A673 (cell line): ENCODE data around the gene SLC22A23. TPM values are rescaled to one million over a fixed set of nuclear protein-coding genes. Genes with fewer than 3 reads are reported as not detected.

Experiments
- BruUV-seq: library from RNA; stranded (reverse); fragments of 400-500 nt; replicated peaks from 2 replicates; lab custom pipeline; 2021; lab: Mats Ljungman, UMichigan
- CTCF ChIA-PET: fragments of 300-600 bp; sonication (Branson Sonifier 250); formaldehyde crosslinking; loops from one replicate; lab custom pipeline; 2022; ENCODE audit warnings: antibody characterized with exemption; lab: Charles Lee
- POLR2A ChIA-PET: fragments of 300-600 bp; sonication (Branson Sonifier 250); formaldehyde crosslinking; loops from one replicate; lab custom pipeline; 2022; ENCODE audit warnings: antibody characterized with exemption; ENCODE audit not compliant: low non-redundant PET; lab: Charles Lee
- DNase-seq: peaks from one replicate; pipeline ENCODE4 v3.0.0-alpha.2; 2015; ENCODE audit warnings: low spot score
- H3K27ac ChIP-seq: fragments of 200-600 bp; sonication (generic); 2 replicates; pipeline ENCODE4 v1.5.1; 2016; ENCODE audit warnings: mixed run types, low read depth, mild to moderate bottlenecking, mixed read lengths, antibody characterized with exemption, low read length; ENCODE audit not compliant: poor library complexity, severe bottlenecking
- H3K27me3 ChIP-seq: fragments of 200-600 bp; sonication (generic); replicated peaks from 2 replicates; pipeline ENCODE4 v1.6.1; 2017; ENCODE audit warnings: mixed run types, low read depth, mild to moderate bottlenecking, mixed read lengths, antibody characterized with exemption, low read length; ENCODE audit not compliant: insufficient read depth, poor library complexity
- H3K36me3 ChIP-seq: fragments of 200-600 bp; sonication (generic); 2 replicates; pipeline ENCODE4 v1.6.1; 2016; ENCODE audit warnings: mixed run types, mild to moderate bottlenecking, mixed read lengths, antibody characterized with exemption, low read length; ENCODE audit not compliant: insufficient read depth, poor library complexity, severe bottlenecking
- H3K4me1 ChIP-seq: fragments of 200-600 bp; sonication (generic); 2 replicates; pipeline ENCODE4 v1.6.1; 2017; ENCODE audit warnings: mixed run types, mild to moderate bottlenecking, mixed read lengths, antibody characterized with exemption, low read length; ENCODE audit not compliant: insufficient read depth, poor library complexity, severe bottlenecking
- H3K4me3 ChIP-seq: fragments of 200-600 bp; sonication (generic); 2 replicates; pipeline ENCODE4 v1.5.1; 2016; ENCODE audit warnings: low read depth, mixed run types, mild to moderate bottlenecking, mixed read lengths, low read length; ENCODE audit not compliant: poor library complexity, severe bottlenecking
- H3K9me3 ChIP-seq: fragments of 200-600 bp; sonication (generic); 2 replicates; pipeline ENCODE4 v1.6.1; 2016; ENCODE audit warnings: mixed run types, low read depth, mild to moderate bottlenecking, mixed read lengths, antibody characterized with exemption, low read length; ENCODE audit not compliant: poor library complexity, severe bottlenecking
- CTCF ChIP-seq: fragments of 300-800, 200-600 bp; sonication (generic); conservative IDR thresholded peaks from 2 replicates; pipeline ENCODE4 v1.5.1; 2017; ENCODE audit warnings: low read depth, mild to moderate bottlenecking, antibody characterized with exemption, low read length, moderate library complexity, mixed read lengths
- EZH2 ChIP-seq: fragments of 200-600 bp; sonication (generic); IDR thresholded peaks from 2 replicates; pipeline ENCODE4 v1.6.1; 2017; ENCODE audit warnings: borderline replicate concordance, low read depth, mild to moderate bottlenecking, mixed read lengths, antibody characterized with exemption, low read length; ENCODE audit not compliant: poor library complexity, severe bottlenecking
- intact Hi-C: fragments of 100-400 bp; cut with micrococcal nuclease; formaldehyde crosslinking; loops from one replicate; pipeline ENCODE4 v1.10.0; 2022; ENCODE audit not compliant: unreplicated experiment
- total RNA-seq: library from RNA; stranded (reverse); gene quantifications from 2 replicates; pipeline ENCODE4 v1.2.3, GENCODE V29; 2021

The SLC22A23 gene
- total RNA-seq, 1 experiment from 2014 or later = 6.2 TPM

GRCh38 chr6:3397229-3398164 is 59.4 kb downstream of the SLC22A23 start:
- Histone ChIP-seq H3K4me1 (no peaks in the 10 kb centered on the region), H3K9me3 (no peaks in the 10 kb centered on the region), H3K27ac (no peak overlapping the region), H3K4me3 (no peak overlapping the region), H3K27me3 (no peaks in the 10 kb centered on the region), H3K36me3 (no peaks in the 10 kb centered on the region)
- BruUV-seq = no TSS peak
- TF ChIP-seq EZH2 (no peak), CTCF (no peak)
- ChIA-PET CTCF (no interaction called here), POLR2A (no interaction called here)
- intact Hi-C loops = no loop called here
- no peak for DNase-seq

- CTCF ChIA-PET = no interaction called here
- intact Hi-C loops = no loop called here
Observed at GRCh38 chr6:3396503-3397180, 60.2 kb downstream of the SLC22A23 start.

GRCh38 chr6:3394671-3395070 is 62.2 kb downstream of the SLC22A23 start:
- Histone ChIP-seq H3K36me3 (no peaks in the 10 kb centered on the region), H3K27me3 (no peaks in the 10 kb centered on the region), H3K4me1 (no peaks in the 10 kb centered on the region), H3K4me3 (no peak overlapping the region), H3K9me3 (no peaks in the 10 kb centered on the region), H3K27ac (no peak overlapping the region)
- CTCF ChIA-PET = no interaction called here
- TF ChIP-seq CTCF (no peak), EZH2 (no peak)
- BruUV-seq = no TSS peak
- intact Hi-C loops = no loop called here
- POLR2A ChIA-PET = no interaction called here
- no peak for DNase-seq

More at GRCh38 chr6:3396503-3397180, 60.2 kb downstream of the SLC22A23 start:
- POLR2A ChIA-PET = no interaction called here
- H3K27me3 ChIP-seq = no peaks in the 10 kb centered on the region
- TF ChIP-seq CTCF = no peak
- no peak for TF ChIP-seq EZH2
- DNase-seq = no peak
- H3K27ac ChIP-seq = no peak overlapping the region
- no peak overlapping the region for H3K4me3 ChIP-seq
- no peaks in the 10 kb centered on the region for H3K4me1 ChIP-seq
- no peaks in the 10 kb centered on the region for H3K9me3 ChIP-seq
- no peaks in the 10 kb centered on the region for H3K36me3 ChIP-seq
- BruUV-seq = no TSS peak
